DMS153 (cell line): ENCODE measurements around the gene DNAH8.
A peak's percentile ranks its signal among the peaks of the same experiment; 100 is the strongest.

Source experiments
- DNase-seq: peaks from one replicate; lab custom pipeline; 2025; lab: John Stamatoyannopoulos, UW

DNAH8 gene

DNA sequence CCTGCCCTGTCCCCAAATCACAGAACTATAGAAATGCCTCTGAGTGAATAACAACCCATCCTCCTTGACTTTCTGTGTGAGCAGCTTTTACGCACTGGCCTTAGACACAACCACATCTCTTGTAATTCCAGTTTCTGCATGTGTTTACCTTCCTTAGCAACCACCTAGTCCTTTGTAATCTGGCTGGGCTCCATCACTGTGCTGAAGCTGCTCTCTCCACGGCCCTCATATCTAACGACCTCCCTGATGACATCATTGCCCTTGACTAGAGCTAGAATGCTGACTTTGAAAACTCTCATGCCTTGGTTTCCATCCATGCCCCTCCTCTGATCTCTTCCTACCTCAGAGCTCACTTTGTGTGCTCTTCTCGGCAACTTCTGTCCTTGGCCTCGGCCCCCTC lies 303.0 kb downstream of the DNAH8 start:
- peak; percentile 73 for DNase-seq

- DNase-seq: no peak
Observed at GRCh38 chr6:39020136-39020535, 305.0 kb downstream of the DNAH8 start.

- DNase-seq: no peak
Observed at GRCh38 chr6:39021041-39021440, 305.9 kb downstream of the DNAH8 start.

DNA sequence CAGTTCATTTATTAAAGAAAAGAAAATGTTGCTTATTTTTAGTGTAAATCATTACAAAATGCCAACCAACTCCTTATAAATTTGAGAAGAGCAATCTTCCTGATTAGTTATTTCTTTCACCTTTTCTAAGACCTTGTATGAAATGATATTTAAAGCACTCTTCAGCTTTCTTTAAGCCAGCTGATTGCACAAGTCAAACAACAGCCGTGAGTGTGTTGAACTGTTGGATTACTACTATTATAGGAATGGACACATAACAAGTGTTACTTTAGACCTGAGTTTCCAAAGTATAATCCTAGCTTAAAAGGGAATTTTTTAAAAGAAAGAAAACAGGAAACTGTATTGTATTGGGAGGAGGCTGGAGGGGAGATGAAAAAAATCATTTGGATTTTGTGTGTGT lies 306.7 kb downstream of the DNAH8 start:
- no peak for DNase-seq

DNA sequence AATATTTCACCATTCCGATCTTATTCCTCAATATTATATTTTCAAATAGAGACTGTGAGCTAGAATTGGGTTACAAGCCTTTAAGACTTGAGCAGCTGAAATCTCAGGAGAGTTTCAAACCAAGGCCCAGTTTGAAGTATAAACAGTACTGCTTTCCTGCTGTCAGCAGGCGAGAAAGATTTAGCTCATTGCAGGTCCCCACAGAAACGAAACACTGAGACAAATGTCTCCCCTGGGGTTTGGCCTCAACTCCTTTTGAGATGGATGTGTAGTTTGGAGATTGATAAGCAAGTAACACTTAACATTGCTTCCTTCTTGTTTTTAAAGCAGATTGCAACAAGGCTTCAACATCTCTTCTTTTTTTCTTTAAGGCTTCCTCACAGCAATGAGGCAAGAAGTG lies 311.1 kb downstream of the DNAH8 start:
- DNase-seq: no peak

DNA sequence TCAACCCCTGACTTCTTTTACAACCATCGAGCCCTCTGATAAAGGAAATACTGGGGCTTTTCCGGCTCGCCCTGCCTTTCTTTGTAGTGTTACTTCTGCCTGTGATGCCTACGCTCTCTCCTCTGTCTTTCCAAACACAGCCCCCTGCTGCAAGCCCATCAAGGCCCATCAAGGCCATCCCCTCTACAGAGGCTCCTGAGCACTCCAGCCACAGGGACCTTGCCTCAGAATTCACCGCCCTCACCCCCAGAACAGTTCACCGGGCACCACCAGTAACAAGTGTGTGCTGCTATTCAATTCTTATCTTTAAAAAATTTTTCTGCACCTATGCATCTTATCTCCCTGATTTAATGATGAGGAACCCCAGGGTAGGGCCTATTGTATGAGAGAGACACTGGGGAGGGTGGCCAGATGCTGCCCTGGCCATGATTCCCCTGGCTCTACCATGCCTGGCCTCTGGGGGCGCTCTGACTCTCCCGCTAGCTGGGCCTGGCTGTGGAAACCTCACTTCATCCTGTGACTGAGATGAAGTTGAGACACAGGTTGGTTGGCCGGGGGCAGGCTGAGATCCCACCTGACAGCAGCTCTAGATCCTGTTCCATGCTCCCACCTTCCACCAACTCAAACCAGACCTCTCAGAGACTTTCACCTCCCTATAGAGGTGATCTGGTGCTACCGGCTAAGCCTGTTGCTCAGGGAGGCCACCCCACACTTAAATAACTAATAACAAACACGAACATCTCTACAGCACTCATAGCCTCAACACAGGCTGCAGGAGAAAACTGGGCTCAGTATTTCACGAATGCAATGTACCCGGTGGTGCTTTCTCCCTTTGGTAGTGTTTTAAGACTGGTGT lies 314.3 kb downstream of the DNAH8 start:
- DNase-seq: no peak

DNA sequence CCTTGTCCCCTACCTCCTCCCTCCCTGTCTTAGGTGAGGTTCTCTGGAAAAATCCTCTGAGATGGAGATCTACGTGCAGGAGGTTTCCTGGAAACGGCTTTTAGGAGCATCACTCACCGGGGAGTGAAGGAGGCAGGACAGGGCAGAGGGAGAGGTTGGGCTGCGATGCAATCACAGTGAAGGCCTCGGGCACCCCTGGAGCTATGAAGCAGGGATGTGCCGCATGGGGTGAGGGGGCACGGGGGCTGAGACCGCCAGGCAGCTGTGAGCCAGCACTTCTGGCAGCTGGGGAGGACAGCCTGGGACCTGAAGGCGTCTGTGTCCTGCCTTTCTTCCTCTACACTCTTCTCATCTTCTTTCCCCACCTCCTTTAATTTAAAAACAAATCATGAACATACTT lies 320.6 kb downstream of the DNAH8 start:
- DNase-seq: no peak

- DNase-seq: no peak
Observed at GRCh38 chr6:39037082-39037508, 322.0 kb downstream of the DNAH8 start.

DNA sequence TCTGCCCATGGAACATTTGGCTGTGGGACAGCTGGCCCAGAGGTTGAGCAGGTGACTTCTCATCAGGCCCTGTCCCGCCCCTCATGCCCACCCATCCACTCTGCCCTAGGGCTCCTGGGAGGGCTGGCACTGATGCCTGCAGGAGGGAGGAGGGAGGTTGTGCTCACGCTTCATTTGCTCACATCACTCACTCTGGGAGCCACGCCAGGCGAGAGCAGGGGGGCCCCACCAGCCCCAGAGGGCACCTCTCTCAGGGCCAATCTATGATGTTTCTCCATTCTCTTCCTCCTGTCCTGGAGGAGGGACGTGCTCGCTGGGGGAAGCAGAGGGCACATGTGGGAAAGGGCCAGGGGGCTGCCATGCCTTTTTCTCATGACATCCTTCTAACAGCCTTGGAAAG lies 322.6 kb downstream of the DNAH8 start:
- no peak for DNase-seq

- no peak for DNase-seq
Observed at GRCh38 chr6:39040080-39040673, 325.1 kb downstream of the DNAH8 start.

GRCh38 chr6:39041072-39041471 lies 326.0 kb downstream of the DNAH8 start:
- DNase-seq: no peak

DNA sequence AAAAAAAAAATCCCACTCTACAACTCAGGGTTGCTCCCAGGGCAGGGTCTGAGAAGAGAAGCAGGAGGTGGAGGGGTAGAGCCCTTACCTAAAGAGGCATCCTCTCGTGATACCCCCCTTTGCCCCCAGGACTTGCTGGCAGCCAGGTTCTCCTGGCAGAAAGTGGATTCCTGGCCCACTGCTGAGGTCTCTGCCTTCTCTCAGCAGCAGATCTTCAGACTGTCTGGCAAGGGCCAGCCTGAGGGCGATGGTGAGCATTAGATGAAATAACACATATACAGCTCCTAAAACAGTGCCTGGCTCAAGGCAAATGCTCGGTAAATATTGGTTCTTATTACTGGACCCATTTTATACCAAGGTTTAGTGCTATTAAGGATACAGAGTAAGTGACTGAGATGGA lies 328.7 kb downstream of the DNAH8 start:
- no peak for DNase-seq

DNA sequence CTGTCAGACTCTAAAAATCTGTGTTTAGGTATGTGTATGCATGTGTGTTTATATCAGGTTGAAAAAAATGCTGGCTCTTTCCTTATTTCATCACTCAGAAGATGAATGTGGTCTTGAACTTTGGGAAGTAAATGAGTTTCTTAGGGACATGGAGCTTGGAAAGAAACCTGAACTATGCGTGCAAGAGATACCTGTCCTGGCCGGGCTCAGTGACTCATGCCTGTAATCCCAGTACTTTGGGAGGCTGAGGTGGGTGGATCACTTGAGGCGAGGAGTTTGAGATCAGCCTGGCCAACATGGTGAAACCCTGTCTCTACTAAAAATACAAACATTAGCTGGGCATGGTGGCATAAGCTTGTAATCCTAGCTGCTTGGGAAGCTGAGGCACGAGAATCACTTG lies 329.1 kb downstream of the DNAH8 start:
- DNase-seq: no peak

GRCh38 chr6:39047434-39048327 lies 332.6 kb downstream of the DNAH8 start:
- DNase-seq: no peak

DNA sequence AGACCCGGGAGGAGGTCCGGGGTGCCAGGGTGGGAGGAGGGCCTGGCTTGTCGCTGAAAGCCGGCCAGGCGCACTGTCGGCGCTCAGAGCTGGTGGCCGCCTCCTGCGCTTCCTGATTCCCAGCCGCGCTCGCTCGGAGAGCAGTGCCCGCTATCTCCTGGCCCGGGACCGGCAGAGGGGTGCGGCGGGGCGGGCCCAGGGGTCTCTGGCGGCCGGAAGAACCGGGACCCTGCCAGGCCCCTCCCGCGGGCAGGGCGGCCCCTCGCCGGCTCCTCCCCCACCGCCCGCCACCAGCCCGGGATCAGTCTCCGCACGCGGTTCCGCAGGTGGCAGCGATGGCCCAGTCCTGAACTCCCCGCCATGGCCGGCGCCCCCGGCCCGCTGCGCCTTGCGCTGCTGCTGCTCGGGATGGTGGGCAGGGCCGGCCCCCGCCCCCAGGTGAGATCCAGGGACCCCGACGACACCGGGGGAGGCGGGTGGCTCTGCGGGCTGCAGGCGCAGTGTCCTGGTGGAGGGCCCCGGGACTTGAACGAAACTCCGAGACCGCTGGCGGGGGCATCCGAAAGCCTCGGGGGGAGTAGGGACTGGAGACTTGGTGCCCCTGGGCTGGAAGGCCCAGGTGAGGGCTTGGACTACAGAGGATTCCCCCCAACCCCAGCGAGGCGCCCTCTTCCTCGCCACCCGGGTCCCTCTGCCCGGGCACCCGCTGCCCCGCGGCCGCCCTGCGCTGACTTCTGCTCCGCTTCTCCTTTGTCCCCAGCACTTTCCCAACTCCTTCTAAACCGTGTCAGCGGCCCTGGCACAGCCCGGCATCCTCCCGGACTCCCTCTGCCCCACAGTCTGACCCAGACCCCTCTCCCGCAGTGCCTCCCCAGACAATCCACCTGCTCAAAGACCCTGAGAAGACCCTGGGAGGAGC lies 333.6 kb downstream of the DNAH8 start, which contains the start of gene GLP1R:
Gene GLP1R (plus strand): TSS at position 301 of the 919 bp plus-strand sequence. CDS start 60 bp downstream, at position 361.
- no peak for DNase-seq

- no peak for DNase-seq
Observed at GRCh38 chr6:39049575-39050283, 334.6 kb downstream of the DNAH8 start.

DNA sequence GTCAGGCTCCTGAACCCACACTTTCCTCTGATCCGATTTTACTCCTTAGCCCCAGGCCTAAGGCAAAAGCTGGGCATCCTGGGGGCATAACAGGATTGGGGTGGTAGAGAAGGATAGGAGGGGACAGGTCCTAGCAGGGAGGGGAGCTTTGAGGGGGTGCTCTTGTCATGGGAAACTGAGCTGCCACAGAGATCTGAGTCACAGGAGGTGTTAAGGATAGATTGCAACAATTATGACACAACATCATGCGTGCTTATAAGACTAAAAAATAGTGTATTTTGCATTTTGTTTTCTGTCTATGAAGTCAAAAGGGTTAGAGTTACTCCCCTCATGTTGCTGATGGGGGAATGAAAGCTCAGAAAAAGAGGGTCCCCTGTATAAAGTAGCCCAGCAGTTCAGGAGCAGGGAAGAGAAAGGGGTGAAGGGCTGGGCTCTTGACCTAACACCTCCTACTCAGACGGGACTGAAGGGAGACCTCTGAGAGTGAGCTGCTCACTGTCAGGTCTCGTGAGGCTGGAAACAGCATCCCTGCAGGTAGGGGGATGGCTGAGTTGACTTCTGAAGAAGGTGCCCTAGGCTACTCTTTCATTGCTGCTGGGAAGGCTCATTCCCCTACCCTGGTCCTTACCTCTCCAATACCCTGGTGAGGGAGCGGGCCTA lies 335.5 kb downstream of the DNAH8 start:
- DNase-seq: no peak

GRCh38 chr6:39051399-39052122 lies 336.4 kb downstream of the DNAH8 start:
- no peak for DNase-seq

DNA sequence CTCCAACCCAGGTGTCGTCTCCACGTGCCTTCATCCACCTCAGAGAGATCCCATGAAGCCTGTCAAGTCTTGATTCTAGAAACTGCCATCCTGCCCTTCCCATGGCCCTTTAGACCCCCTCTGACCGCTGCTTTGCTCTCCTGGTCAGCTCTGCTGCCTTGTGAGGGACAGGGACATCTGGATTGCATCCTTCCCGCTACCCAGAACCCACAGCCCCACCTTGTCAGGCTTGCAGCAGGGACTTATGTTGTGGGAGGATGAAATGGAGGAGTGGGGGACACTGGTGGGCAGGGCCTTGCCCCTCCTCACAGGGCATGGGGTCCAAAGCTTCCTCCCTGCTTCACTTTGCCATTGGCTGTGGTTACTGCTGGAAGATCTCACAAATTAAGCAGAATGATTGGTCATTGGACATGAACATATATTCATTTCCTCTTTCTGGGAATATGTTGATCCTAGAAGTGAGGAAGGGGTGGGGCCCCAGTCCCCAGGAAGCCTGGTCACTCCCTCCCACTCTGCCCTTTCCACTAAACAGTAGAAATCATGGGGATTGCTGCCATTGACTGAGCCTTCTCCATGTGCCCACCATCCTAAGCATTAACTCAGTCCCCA lies 338.0 kb downstream of the DNAH8 start:
- DNase-seq: no peak
